ENCODE results near the gene TEX101. TPM values are rescaled to one million over a fixed set of nuclear protein-coding genes. Genes with fewer than 3 reads are reported as not detected.
"Not testable (repeated sequence)": the region's sequence is repeated elsewhere in the genome, so short reads cannot be mapped to it uniquely, and the experiment has no call there.

The TEX101 gene
- total RNA-seq: not detected

GRCh38 chr19:43414554-43414953 is at the start of gene TEX101:
TEX101 (plus strand) TSS chr19:43414890; CDS start chr19:43415920, 1,030 bp downstream.
- H3K27ac Mint-ChIP-seq: no peak within 1 kb of the TSS
- DNase-seq (no peak), ATAC-seq (no peak)
- H3K4me1 Mint-ChIP-seq: no peaks in the 10 kb centered on the region
- CTCF ChIA-PET: no interaction called here
- H3K4me3 Mint-ChIP-seq: no peak within 1 kb of the TSS
- H3K27me3 Mint-ChIP-seq: no peaks in the 10 kb centered on the region
- H3K36me3 Mint-ChIP-seq (ENCODE audit: low read depth): no peaks in the 10 kb centered on the region
- no peaks in the 10 kb centered on the region for H3K9me3 Mint-ChIP-seq (ENCODE audit: low read depth)
- intact Hi-C loops (cut with DNase I, micrococcal nuclease): no loop called here
- POLR2A ChIA-PET: no interaction called here

DNA sequence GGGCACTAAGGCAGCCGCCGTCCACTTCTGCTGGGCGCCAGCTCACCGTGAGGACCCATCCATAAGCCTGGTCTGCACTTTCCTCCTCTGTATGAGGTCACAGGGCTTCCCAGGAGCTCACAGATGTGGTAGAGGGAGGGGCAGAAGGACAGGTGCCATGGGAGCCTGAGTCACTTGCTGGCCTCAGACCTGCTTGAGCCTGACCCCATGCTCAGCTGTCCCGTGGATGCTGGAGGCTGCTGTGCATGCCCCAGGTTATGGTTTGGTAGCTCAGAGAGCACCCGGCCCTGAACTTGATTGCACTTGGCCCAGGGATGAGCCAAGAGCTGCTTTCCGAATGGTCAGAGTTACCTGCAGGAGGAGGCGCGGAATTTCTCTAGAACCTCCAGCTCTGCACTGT is 49.0 kb upstream of the TEX101 start:
- DNase-seq; H3K4me1 Mint-ChIP-seq; POLR2A ChIA-PET; CTCF ChIA-PET; H3K27me3 Mint-ChIP-seq; H3K4me3 Mint-ChIP-seq; H3K36me3 Mint-ChIP-seq (ENCODE audit: low read depth); H3K27ac Mint-ChIP-seq; ATAC-seq; intact Hi-C loops (cut with DNase I, micrococcal nuclease); H3K9me3 Mint-ChIP-seq (ENCODE audit: low read depth): not testable (repeated sequence)

- intact Hi-C loops (cut with DNase I, micrococcal nuclease): no loop called here
- DNase-seq (no peak), ATAC-seq (no peak)
- Mint-ChIP-seq H3K27me3 (peaks cover 2% of the 10 kb centered on the region), H3K36me3 (ENCODE audit: low read depth) (no peaks in the 10 kb centered on the region), H3K4me3 (no peak overlapping the region), H3K4me1 (no peaks in the 10 kb centered on the region), H3K27ac (no peak overlapping the region), H3K9me3 (ENCODE audit: low read depth) (no peaks in the 10 kb centered on the region)
- CTCF ChIA-PET: no interaction called here
- POLR2A ChIA-PET: no interaction called here
These were observed 46.9 kb upstream of the TEX101 start for GRCh38 chr19:43367822-43368221.

DNA sequence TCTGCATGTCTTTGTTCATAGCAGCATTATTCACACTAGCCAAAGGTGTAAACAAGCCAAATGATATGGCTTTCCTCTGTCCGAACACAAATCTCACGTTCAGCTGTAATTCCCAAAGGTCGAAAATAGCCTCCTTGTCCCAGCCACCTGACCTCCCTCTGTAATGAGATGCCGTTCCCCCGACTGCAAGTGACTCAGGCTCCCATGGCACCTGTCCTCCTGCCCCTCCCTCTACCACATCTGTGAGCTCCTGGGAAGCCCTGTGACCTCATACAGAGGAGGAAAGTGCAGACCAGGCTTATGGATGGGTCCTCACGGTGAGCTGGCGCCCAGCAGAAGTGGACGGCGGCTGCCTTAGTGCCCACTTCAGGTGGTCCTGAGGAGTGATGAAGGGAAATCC is 45.8 kb upstream of the TEX101 start:
- H3K9me3 Mint-ChIP-seq (ENCODE audit: low read depth); H3K27me3 Mint-ChIP-seq; H3K4me3 Mint-ChIP-seq; H3K27ac Mint-ChIP-seq; H3K36me3 Mint-ChIP-seq (ENCODE audit: low read depth); CTCF ChIA-PET; POLR2A ChIA-PET; intact Hi-C loops (cut with DNase I, micrococcal nuclease); ATAC-seq; H3K4me1 Mint-ChIP-seq; DNase-seq: not testable (repeated sequence)

GRCh38 chr19:43371909-43372308 is 42.8 kb upstream of the TEX101 start:
- POLR2A ChIA-PET: no interaction called here
- Mint-ChIP-seq H3K4me1 (no peaks in the 10 kb centered on the region), H3K9me3 (ENCODE audit: low read depth) (no peaks in the 10 kb centered on the region), H3K27ac (no peak overlapping the region), H3K27me3 (peaks cover 2% of the 10 kb centered on the region), H3K36me3 (ENCODE audit: low read depth) (no peaks in the 10 kb centered on the region), H3K4me3 (no peak overlapping the region)
- ATAC-seq: no peak
- intact Hi-C loops (cut with DNase I, micrococcal nuclease): no loop called here
- CTCF ChIA-PET: no interaction called here
- DNase-seq: no peak

- POLR2A ChIA-PET: no interaction called here
- DNase-seq: no peak
- intact Hi-C loops (cut with DNase I, micrococcal nuclease): no loop called here
- no peak overlapping the region for H3K4me3 Mint-ChIP-seq
- no peak overlapping the region for H3K27ac Mint-ChIP-seq
- H3K4me1 Mint-ChIP-seq: no peaks in the 10 kb centered on the region
- H3K27me3 Mint-ChIP-seq: peaks cover 2% of the 10 kb centered on the region
- no peaks in the 10 kb centered on the region for H3K9me3 Mint-ChIP-seq (ENCODE audit: low read depth)
- CTCF ChIA-PET: no interaction called here
- no peaks in the 10 kb centered on the region for H3K36me3 Mint-ChIP-seq (ENCODE audit: low read depth)
- no peak for ATAC-seq
These were observed 42.2 kb upstream of the TEX101 start for GRCh38 chr19:43372462-43372861.

- intact Hi-C loops (cut with DNase I, micrococcal nuclease); H3K4me3 Mint-ChIP-seq; H3K9me3 Mint-ChIP-seq (ENCODE audit: low read depth); H3K27me3 Mint-ChIP-seq; H3K27ac Mint-ChIP-seq; H3K36me3 Mint-ChIP-seq (ENCODE audit: low read depth); DNase-seq; ATAC-seq; POLR2A ChIA-PET; CTCF ChIA-PET; H3K4me1 Mint-ChIP-seq: not testable (repeated sequence)
These were observed 37.1 kb upstream of the TEX101 start for GRCh38 chr19:43377624-43378023.

DNA sequence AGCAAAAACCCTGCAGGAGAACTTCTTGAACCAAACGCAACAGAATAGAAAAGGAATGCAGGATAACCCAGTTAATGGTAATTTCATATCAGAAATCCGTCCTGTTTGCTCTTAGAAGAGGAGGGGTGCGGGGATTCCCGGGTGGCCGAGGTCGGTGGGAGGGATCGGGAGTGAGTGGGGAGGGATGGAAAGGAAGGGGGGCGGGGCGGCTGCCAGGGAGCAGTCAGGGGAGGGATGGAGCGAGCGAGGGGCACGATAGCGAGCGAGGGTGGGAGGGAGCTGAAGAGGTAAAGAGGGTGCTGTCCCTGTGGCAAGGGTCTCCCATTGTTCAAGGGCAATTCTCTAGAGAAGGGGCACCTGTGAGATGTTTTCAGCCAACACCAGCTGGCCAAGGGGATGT is 34.7 kb upstream of the TEX101 start:
- Mint-ChIP-seq H3K36me3 (ENCODE audit: low read depth) (no peaks in the 10 kb centered on the region), H3K9me3 (ENCODE audit: low read depth) (no peaks in the 10 kb centered on the region), H3K27ac (no peak overlapping the region), H3K4me1 (peaks cover 2% of the 10 kb centered on the region), H3K27me3 (peaks cover 2% of the 10 kb centered on the region), H3K4me3 (no peak overlapping the region)
- DNase-seq (no peak), ATAC-seq (no peak)
- intact Hi-C loops (cut with DNase I, micrococcal nuclease): no loop called here
- CTCF ChIA-PET: no interaction called here
- POLR2A ChIA-PET: no interaction called here

- H3K4me3 Mint-ChIP-seq: no peak overlapping the region
- CTCF ChIA-PET: interaction anchor here (0.9 kb wide), 1 partner anchor 138 kb away, joined by 3 read pairs; no protein-coding TSS in a partner anchor
- no peaks in the 10 kb centered on the region for H3K36me3 Mint-ChIP-seq (ENCODE audit: low read depth)
- ATAC-seq: no peak
- H3K27me3 Mint-ChIP-seq: peaks cover 2% of the 10 kb centered on the region
- peaks cover 2% of the 10 kb centered on the region for H3K4me1 Mint-ChIP-seq
- POLR2A ChIA-PET: no interaction called here
- H3K9me3 Mint-ChIP-seq (ENCODE audit: low read depth): peaks cover under 1% of the 10 kb centered on the region
- intact Hi-C loops (cut with DNase I, micrococcal nuclease): no loop called here
- DNase-seq: no peak
- no peak overlapping the region for H3K27ac Mint-ChIP-seq
These were observed 33.8 kb upstream of the TEX101 start for GRCh38 chr19:43380771-43381386.

GRCh38 chr19:43382586-43383216 is 32.0 kb upstream of the TEX101 start:
- POLR2A ChIA-PET: not testable (repeated sequence)

DNA sequence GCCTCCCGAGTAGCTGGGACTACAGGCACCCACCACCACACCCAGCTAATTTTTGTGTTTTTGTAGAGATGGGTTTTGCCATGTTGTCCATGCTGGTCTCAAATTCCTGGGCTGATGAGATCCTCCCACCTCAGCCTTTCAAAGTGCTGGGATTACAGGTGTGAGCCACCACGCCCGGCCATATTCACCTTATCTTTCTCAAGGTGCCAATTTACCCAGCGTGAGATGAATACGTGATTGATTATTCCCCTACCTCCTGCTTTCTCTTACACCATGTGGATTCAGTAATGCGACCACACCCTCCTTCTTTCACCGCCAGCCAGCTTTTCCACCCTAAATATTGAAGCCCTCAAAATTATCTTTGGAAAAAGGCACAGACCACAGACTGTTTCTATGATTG is 31.4 kb upstream of the TEX101 start:
- POLR2A ChIA-PET; H3K27ac Mint-ChIP-seq; H3K36me3 Mint-ChIP-seq (ENCODE audit: low read depth); CTCF ChIA-PET; intact Hi-C loops (cut with DNase I, micrococcal nuclease); H3K27me3 Mint-ChIP-seq; H3K4me3 Mint-ChIP-seq; DNase-seq; H3K9me3 Mint-ChIP-seq (ENCODE audit: low read depth); H3K4me1 Mint-ChIP-seq; ATAC-seq: not testable (repeated sequence)

More at GRCh38 chr19:43382586-43383216, 32.0 kb upstream of the TEX101 start:
- H3K4me1 Mint-ChIP-seq; H3K27me3 Mint-ChIP-seq; H3K4me3 Mint-ChIP-seq; CTCF ChIA-PET; intact Hi-C loops (cut with DNase I, micrococcal nuclease); DNase-seq; ATAC-seq; H3K9me3 Mint-ChIP-seq (ENCODE audit: low read depth); H3K36me3 Mint-ChIP-seq (ENCODE audit: low read depth); H3K27ac Mint-ChIP-seq: not testable (repeated sequence)

DNA sequence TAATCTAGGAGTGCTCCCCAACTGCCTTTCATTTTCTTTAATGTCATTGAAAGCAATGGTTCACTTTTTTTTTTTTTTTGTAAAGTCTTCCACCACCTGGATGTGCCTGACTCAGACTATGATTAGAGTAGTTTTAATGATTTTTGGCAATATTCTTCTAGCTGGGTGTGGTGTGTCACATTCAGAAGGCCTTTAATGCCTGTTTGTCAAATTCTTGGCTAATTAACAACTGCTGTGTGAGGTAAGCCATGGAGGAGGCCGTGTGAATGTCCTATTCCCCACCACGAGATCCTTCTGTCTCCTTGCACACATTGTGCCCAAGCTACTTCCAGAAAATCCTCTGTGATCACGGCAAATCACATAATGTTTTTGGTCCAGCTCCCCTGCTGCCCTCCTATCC is 30.9 kb upstream of the TEX101 start:
- CTCF ChIA-PET; H3K9me3 Mint-ChIP-seq (ENCODE audit: low read depth); intact Hi-C loops (cut with DNase I, micrococcal nuclease); H3K4me1 Mint-ChIP-seq; POLR2A ChIA-PET; DNase-seq; H3K27me3 Mint-ChIP-seq; ATAC-seq; H3K27ac Mint-ChIP-seq; H3K4me3 Mint-ChIP-seq; H3K36me3 Mint-ChIP-seq (ENCODE audit: low read depth): not testable (repeated sequence)
